ENCODE measurements around the gene NFE2L2. TPM values are rescaled to one million over a fixed set of nuclear protein-coding genes. Genes with fewer than 3 reads are reported as not detected.

The NFE2L2 gene
- total and polyA plus RNA-seq, 9 of the 15 experiments (the other 6 are each of a cell fraction or from before 2014, with no cell fraction given) = 29.3 to 120 (median 59.3) TPM

DNA sequence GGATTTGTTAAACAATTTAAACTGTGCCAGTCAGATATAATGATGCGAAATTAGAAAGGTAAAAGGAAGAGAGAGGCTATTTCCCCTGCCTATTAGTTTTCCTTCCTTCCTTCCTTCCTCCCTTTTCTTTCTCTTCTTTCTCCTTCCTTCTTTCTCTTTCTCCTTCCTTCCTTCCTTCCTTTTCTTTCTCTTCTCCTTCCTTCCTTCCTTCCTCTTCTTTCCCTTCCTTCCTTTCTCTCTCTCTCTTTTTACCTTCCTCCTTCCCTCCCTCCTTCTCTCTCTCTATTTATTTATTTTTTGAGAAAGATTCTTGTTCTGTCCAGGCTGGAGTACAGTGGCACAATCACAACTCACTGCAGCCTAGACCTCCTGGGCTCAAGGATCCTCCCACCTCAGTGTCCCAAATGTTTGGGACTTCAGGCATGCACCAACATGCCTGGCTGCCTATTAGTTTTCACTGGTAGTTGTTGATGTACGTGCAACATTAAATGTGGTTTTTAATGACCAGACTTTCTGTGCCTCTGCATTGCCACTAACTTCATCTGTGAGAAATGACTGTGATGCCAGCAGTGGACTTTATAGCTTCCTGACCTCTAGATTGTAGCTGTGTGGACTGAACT, 48.7 kb upstream of the NFE2L2 start (continued):
- TF ChIP-seq POLR2G (IDR thresholded peaks at IDR 0.05; ENCODE audit: low read depth, low read length) (no peak), SMARCC2 (IDR thresholded peaks at IDR 0.05; ENCODE audit: low read depth) (no peak), ZBED1 (IDR thresholded peaks at IDR 0.05) (no peak), TFAM (CRISPR knock-in tag; conservative IDR thresholded peaks at IDR 0.05) (no peak), CBX2 (IDR thresholded peaks at IDR 0.05; ENCODE audit: insufficient read depth, low read length, poor library complexity, severe bottlenecking) (no peak), SUPT5H (IDR thresholded peaks at IDR 0.05) (0 out of 2 replicates have a peak, but pooled peaks have one; percentile 33), ZNF584 (CRISPR knock-in tag; IDR thresholded peaks at IDR 0.05; ENCODE audit: low read depth) (no peak), ESRRB (CRISPR knock-in tag; IDR thresholded peaks at IDR 0.05; ENCODE audit: borderline replicate concordance) (no peak), NCOR1 (IDR thresholded peaks at IDR 0.05) (0 out of 2 replicates have a peak, but pooled peaks have one; percentile 8), GATA2 (CRISPR knock-in tag; IDR thresholded peaks at IDR 0.05) (no peak), RHOXF2B (CRISPR knock-in tag; conservative IDR thresholded peaks at IDR 0.05) (no peak)
- TF ChIP-seq, protein P1, sequence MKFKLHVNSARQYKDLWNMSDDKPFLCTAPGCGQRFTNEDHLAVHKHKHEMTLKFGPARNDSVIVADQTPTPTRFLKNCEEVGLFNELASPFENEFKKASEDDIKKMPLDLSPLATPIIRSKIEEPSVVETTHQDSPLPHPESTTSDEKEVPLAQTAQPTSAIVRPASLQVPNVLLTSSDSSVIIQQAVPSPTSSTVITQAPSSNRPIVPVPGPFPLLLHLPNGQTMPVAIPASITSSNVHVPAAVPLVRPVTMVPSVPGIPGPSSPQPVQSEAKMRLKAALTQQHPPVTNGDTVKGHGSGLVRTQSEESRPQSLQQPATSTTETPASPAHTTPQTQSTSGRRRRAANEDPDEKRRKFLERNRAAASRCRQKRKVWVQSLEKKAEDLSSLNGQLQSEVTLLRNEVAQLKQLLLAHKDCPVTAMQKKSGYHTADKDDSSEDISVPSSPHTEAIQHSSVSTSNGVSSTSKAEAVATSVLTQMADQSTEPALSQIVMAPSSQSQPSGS (CRISPR knock-in tag; IDR thresholded peaks at IDR 0.05) = no peak
- TF ChIP-seq, protein P2, sequence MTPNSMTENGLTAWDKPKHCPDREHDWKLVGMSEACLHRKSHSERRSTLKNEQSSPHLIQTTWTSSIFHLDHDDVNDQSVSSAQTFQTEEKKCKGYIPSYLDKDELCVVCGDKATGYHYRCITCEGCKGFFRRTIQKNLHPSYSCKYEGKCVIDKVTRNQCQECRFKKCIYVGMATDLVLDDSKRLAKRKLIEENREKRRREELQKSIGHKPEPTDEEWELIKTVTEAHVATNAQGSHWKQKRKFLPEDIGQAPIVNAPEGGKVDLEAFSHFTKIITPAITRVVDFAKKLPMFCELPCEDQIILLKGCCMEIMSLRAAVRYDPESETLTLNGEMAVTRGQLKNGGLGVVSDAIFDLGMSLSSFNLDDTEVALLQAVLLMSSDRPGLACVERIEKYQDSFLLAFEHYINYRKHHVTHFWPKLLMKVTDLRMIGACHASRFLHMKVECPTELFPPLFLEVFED (CRISPR knock-in tag; conservative IDR thresholded peaks at IDR 0.05) = 0 out of 2 replicates have a peak, but pooled peaks have one; percentile 23
- TF ChIP-seq, protein P3, sequence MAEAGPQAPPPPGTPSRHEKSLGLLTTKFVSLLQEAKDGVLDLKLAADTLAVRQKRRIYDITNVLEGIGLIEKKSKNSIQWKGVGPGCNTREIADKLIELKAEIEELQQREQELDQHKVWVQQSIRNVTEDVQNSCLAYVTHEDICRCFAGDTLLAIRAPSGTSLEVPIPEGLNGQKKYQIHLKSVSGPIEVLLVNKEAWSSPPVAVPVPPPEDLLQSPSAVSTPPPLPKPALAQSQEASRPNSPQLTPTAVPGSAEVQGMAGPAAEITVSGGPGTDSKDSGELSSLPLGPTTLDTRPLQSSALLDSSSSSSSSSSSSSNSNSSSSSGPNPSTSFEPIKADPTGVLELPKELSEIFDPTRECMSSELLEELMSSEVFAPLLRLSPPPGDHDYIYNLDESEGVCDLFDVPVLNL (CRISPR knock-in tag; IDR thresholded peaks at IDR 0.05; ENCODE audit: low read depth) = no peak
- TF ChIP-seq, protein P4, sequence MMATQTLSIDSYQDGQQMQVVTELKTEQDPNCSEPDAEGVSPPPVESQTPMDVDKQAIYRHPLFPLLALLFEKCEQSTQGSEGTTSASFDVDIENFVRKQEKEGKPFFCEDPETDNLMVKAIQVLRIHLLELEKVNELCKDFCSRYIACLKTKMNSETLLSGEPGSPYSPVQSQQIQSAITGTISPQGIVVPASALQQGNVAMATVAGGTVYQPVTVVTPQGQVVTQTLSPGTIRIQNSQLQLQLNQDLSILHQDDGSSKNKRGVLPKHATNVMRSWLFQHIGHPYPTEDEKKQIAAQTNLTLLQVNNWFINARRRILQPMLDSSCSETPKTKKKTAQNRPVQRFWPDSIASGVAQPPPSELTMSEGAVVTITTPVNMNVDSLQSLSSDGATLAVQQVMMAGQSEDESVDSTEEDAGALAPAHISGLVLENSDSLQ (IDR thresholded peaks at IDR 0.05) = no peak
- TF ChIP-seq, protein P5, sequence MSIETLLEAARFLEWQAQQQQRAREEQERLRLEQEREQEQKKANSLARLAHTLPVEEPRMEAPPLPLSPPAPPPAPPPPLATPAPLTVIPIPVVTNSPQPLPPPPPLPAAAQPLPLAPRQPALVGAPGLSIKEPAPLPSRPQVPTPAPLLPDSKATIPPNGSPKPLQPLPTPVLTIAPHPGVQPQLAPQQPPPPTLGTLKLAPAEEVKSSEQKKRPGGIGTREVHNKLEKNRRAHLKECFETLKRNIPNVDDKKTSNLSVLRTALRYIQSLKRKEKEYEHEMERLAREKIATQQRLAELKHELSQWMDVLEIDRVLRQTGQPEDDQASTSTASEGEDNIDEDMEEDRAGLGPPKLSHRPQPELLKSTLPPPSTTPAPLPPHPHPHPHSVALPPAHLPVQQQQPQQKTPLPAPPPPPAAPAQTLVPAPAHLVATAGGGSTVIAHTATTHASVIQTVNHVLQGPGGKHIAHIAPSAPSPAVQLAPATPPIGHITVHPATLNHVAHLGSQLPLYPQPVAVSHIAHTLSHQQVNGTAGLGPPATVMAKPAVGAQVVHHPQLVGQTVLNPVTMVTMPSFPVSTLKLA (conservative IDR thresholded peaks at IDR 0.05) = no peak
- TF ChIP-seq, protein P6, sequence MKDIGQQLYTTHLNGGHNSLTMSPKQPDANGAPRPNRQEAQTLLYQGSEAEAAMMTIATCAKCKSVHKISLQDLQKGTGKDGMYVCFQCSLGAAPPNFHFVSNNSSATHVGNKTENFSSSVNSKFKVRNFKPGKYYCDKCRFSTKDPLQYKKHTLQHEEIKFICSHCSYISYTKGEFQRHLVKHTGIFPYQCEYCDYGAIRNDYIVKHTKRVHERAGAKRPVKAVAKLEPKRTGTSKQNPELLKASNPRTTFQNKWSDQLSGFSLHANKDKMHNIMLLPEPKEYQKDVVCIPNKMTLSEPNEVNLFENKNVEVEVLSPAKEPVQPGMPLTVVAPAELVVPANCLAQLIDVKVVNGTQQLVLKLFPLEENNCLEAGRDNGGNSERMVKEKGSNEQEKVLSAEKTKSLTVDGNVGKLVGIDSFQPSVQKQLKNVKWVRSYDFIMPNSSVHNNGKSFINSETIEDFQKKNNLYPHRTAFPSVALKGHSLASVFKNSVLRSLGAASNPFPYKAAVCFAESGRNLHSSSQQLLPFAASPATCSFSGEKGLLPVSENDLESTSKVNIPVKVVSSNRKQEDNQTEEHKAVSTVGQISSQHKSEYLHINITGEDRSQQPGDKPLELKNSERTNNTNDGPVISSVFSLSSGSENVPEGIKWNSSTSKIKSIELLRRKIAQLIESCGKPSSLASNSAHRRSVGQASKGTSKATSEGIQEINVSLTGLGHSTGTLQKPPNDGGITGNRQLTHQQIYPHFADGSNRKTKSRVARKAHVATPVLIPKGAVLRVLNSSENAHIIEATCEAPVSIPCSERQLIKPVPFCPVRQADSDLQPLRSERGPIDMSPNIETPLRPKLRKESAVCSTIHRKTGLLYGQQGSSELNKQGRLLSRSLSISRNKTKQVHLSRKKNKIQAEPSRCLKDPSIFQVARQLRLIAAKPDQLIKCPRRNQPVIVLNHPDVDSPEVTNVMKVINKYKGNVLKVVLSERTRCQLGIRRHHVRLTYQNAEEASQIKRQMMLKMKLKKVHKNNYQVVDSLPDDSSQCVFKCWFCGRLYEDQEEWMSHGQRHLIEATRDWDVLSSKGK (CRISPR knock-in tag; IDR thresholded peaks at IDR 0.05) = no peak

Data from K562 (cell line).